PFSK-1 (cell line): ENCODE measurements around the gene IRAK1.

Experiments used
- FOXP2 ChIP-seq: optimal IDR thresholded peaks from 2 replicates; pipeline ENCODE3; 2011; ENCODE audit warnings: borderline replicate concordance, control low read depth, inconsistent platforms; ENCODE audit not compliant: insufficient read depth; ENCODE audit errors: extremely low read length, extremely low read depth
- POLR2AphosphoS5 ChIP-seq: IDR thresholded peaks from 2 replicates; pipeline ENCODE4 v1.6.1; 2012; ENCODE audit warnings: low read depth, mild to moderate bottlenecking, control low read depth, low read length, moderate library complexity
- REST ChIP-seq, 2 experiments: IDR thresholded peaks; 2 replicates each; pipeline versions ENCODE4 v1.6.1 to v1.8.0; 2011 to 2012; ENCODE audit warnings: low read depth in 2 of 2, low read length in 2 of 2, control low read depth in 1 of 2, inconsistent platforms in 1 of 2, mild to moderate bottlenecking in 1 of 2, moderate library complexity in 1 of 2; ENCODE audit not compliant: insufficient read depth in 1 of 2
- SIN3A ChIP-seq: IDR thresholded peaks from 2 replicates; pipeline ENCODE4 v1.6.1; 2012; ENCODE audit warnings: mild to moderate bottlenecking, low read length, moderate library complexity, borderline replicate concordance; ENCODE audit not compliant: insufficient read depth
- TAF1 ChIP-seq: IDR thresholded peaks from 2 replicates; pipeline ENCODE4 v1.6.1; 2012; ENCODE audit warnings: low read length, control low read depth, borderline replicate concordance; ENCODE audit not compliant: insufficient read depth

DNA sequence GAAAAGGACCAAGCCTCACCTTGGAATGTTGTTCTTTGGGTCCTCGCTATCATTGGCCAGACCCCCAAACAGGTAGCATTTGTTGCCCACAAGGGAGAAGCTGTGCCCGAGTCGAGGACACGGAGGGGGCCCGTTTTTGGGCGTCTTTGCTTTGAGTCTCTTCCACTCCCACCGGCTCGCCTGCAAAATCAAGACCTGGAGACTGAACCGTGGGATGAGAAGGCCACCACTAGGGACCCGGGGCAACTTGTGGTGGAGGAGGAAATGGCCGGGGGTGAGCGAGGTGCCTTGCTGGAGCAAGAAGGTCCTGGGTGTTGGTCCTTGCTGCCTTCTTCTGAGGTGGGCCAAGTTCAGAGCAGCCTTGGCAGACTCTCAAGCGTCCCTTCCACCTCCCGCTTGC is 55.6 kb downstream of the IRAK1 start:
- no peak for TF ChIP-seq POLR2AphosphoS5
- TF ChIP-seq REST (IDR thresholded peaks at IDR 0.05; ENCODE audit: insufficient read depth in 1 of 2, low read depth in 2 of 2, low read length in 2 of 2), result no peak
- no peak for TF ChIP-seq TAF1
- TF ChIP-seq FOXP2, result no peak
- no peak for TF ChIP-seq SIN3A
